Measurements from ENCODE around the gene CRIM1. TPM values are rescaled to one million over a fixed set of nuclear protein-coding genes. Genes with fewer than 3 reads are reported as not detected.

CRIM1 gene
- total and polyA plus RNA-seq, 12 donors, result 7.6 to 66.3 (median 24.3) TPM

GRCh38 chr2:36446294-36446693 lies 90.7 kb downstream of the CRIM1 start:
- peaks cover 0 to 25% of the 10 kb centered on the region in 2 donors for H3K4me1 ChIP-seq (replicated peaks in 1 of 2)
- DNase-seq, result no peak
- peaks cover 0 to 11% of the 10 kb centered on the region in 2 donors for H3K36me3 ChIP-seq (replicated peaks in 1 of 2)
- H3K4me3 ChIP-seq, result no peak overlapping the region
- WGBS, 4 donors, result 90 to 97% (median 91%) methylated on average over 3 of the region's 3 CpGs
- TF ChIP-seq POLR2A (IDR thresholded peaks at IDR 0.05) (no peak), CTCF (IDR thresholded peaks at IDR 0.05) (no peak)
- H3K27me3 ChIP-seq, result no peaks in the 10 kb centered on the region
- H3K27ac ChIP-seq, result no peak overlapping the region
- no peaks in the 10 kb centered on the region for H3K9me3 ChIP-seq (replicated peaks in 1 of 3)
- intact Hi-C loops (cut with DNase I), result no loop called here

- no peaks in the 10 kb centered on the region for H3K27me3 ChIP-seq
- H3K27ac ChIP-seq, result no peak overlapping the region
- no peak for DNase-seq
- peaks cover 0 to 19% of the 10 kb centered on the region in 2 donors for H3K4me1 ChIP-seq (replicated peaks in 1 of 2)
- intact Hi-C loops (cut with DNase I), result no loop called here
- no peaks in the 10 kb centered on the region for H3K9me3 ChIP-seq (replicated peaks in 1 of 3)
- TF ChIP-seq POLR2A (IDR thresholded peaks at IDR 0.05) (no peak), CTCF (IDR thresholded peaks at IDR 0.05) (no peak)
- WGBS, 4 donors, result 91 to 97% (median 94%) methylated on average over 7 of the region's 7 CpGs
- no peak overlapping the region for H3K4me3 ChIP-seq
- H3K36me3 ChIP-seq (replicated peaks in 1 of 2), result no peaks in the 10 kb centered on the region
Observed at GRCh38 chr2:36449213-36449612, 93.6 kb downstream of the CRIM1 start.

GRCh38 chr2:36449943-36450392 lies 94.4 kb downstream of the CRIM1 start:
- 77 to 83% (median 79%) methylated on average over 6 of the region's 6 CpGs for WGBS, 4 donors
- Histone ChIP-seq H3K4me1 (replicated peaks in 1 of 2) (peaks cover 0 to 19% of the 10 kb centered on the region in 2 donors), H3K36me3 (replicated peaks in 1 of 2) (no peaks in the 10 kb centered on the region), H3K27me3 (no peaks in the 10 kb centered on the region), H3K27ac (peak overlapping the region in 2 of 5 donors; percentile 15 to 48), H3K9me3 (replicated peaks in 1 of 3) (no peaks in the 10 kb centered on the region), H3K4me3 (no peak overlapping the region)
- DNase-seq, result no peak
- TF ChIP-seq POLR2A (IDR thresholded peaks at IDR 0.05), result no peak
- no peak for TF ChIP-seq CTCF (IDR thresholded peaks at IDR 0.05)
- intact Hi-C loops (cut with DNase I), result loop anchor here in 1 of 2 donors (10.0 kb wide), 1 partner anchor 95 kb away; the partner anchor contains the start of gene CRIM1

GRCh38 chr2:36450466-36451196 lies 95.1 kb downstream of the CRIM1 start:
- peak in 1 of 7 donors; percentile 27 for DNase-seq
- Histone ChIP-seq H3K9me3 (replicated peaks in 1 of 3) (no peaks in the 10 kb centered on the region), H3K36me3 (replicated peaks in 1 of 2) (no peaks in the 10 kb centered on the region), H3K4me1 (replicated peaks in 1 of 2) (peaks cover 0 to 19% of the 10 kb centered on the region in 2 donors), H3K27me3 (no peaks in the 10 kb centered on the region), H3K4me3 (no peak overlapping the region), H3K27ac (peak overlapping the region in 2 of 5 donors; percentile 30 to 48)
- TF ChIP-seq CTCF (IDR thresholded peaks at IDR 0.05) (no peak), POLR2A (IDR thresholded peaks at IDR 0.05) (no peak)
- intact Hi-C loops (cut with DNase I), result loop anchor here in 1 of 2 donors (10.0 kb wide), 1 partner anchor 96 kb away; the partner anchor contains the start of gene CRIM1
- WGBS, 4 donors, result 52 to 73% (median 59%) methylated on average over 5 of the region's 5 CpGs
